K562 (cell line): ENCODE data around the gene CHRNE. TPM values are rescaled to one million over a fixed set of nuclear protein-coding genes. Genes with fewer than 3 reads are reported as not detected.

Experiments
- BMI1 ChIP-seq: fragments of 150-350 bp; IDR thresholded peaks from 2 replicates; pipeline ENCODE4 v1.6.1; 2014; ENCODE audit warnings: low read length
- CAMTA2 ChIP-seq: fragments of 250-450 bp; sonication (Bioruptor Pico); conservative IDR thresholded peaks from 2 replicates; pipeline ENCODE4 v1.5.1; 2022
- HNRNPLL ChIP-seq: fragments of 200-400 bp; formaldehyde crosslinking; IDR thresholded peaks from 2 replicates; pipeline ENCODE4 v1.6.1; 2017; ENCODE audit warnings: low read length, low read depth, mild to moderate bottlenecking; ENCODE audit not compliant: poor library complexity, severe bottlenecking
- LARP7 ChIP-seq: fragments of 450-650 bp; IDR thresholded peaks from 2 replicates; pipeline ENCODE4 v1.6.1; 2016
- NBN ChIP-seq: fragments of 450-650 bp; IDR thresholded peaks from 2 replicates; pipeline ENCODE4 v1.6.1; 2016; ENCODE audit warnings: low read depth, mild to moderate bottlenecking
- PRDM10 ChIP-seq: fragments of 450-650 bp; IDR thresholded peaks from 2 replicates; pipeline ENCODE4 v1.6.1; 2018; ENCODE audit not compliant: partially characterized antibody
- ZMIZ1 ChIP-seq, 2 experiments: fragments of 150-350 bp in 1 of 2; IDR thresholded peaks; 2 replicates each; pipeline ENCODE4 v1.6.1; 2012 to 2016; ENCODE audit warnings: low read depth in 2 of 2, low read length in 2 of 2, mild to moderate bottlenecking in 1 of 2, moderate library complexity in 1 of 2
- polyA plus RNA-seq, 8 experiments: library from polyadenylated mRNA; depleted of rRNA in 4 of 8; stranded (reverse) in 5 of 8; unstranded in 3 of 8; fragments of >200 nt; fragmentation: Nextera tagmentation in 2 of 8; fragmentation: Illumina TruSeq in 1 of 8; extraction: Ambion mirVana in 2 of 8; extraction: Trizol in 1 of 8; gene quantifications; 2 replicates each; pipeline versions ENCODE4 v1.2.1 to v1.2.3, GENCODE V29; 2011 to 2014; ENCODE audit warnings: inconsistent platforms in 1 of 8, missing spikeins in 1 of 8
- total RNA-seq, 7 experiments: library from RNA; depleted of rRNA in 6 of 7; stranded (reverse); fragments of >200 nt in 6 of 7; fragmentation: Illumina TruSeq in 2 of 7; extraction: Trizol in 2 of 7; gene quantifications; 2 replicates each; pipeline versions ENCODE4 v1.2.1 to v1.2.3, GENCODE V29; 2011 to 2021; ENCODE audit warnings: low replicate concordance in 1 of 7
- TF ChIP-seq, protein P1 (sequence below): fragments of 200-600 bp; sonication (generic); IDR thresholded peaks from one replicate; pipeline ENCODE4 v1.6.1; 2012; ENCODE audit warnings: mild to moderate bottlenecking, low read depth, low read length, inconsistent platforms

CHRNE gene
- total and polyA plus RNA-seq, 9 of the 15 experiments (the other 6 are each of a cell fraction or from before 2014, with no cell fraction given), result not detected

DNA sequence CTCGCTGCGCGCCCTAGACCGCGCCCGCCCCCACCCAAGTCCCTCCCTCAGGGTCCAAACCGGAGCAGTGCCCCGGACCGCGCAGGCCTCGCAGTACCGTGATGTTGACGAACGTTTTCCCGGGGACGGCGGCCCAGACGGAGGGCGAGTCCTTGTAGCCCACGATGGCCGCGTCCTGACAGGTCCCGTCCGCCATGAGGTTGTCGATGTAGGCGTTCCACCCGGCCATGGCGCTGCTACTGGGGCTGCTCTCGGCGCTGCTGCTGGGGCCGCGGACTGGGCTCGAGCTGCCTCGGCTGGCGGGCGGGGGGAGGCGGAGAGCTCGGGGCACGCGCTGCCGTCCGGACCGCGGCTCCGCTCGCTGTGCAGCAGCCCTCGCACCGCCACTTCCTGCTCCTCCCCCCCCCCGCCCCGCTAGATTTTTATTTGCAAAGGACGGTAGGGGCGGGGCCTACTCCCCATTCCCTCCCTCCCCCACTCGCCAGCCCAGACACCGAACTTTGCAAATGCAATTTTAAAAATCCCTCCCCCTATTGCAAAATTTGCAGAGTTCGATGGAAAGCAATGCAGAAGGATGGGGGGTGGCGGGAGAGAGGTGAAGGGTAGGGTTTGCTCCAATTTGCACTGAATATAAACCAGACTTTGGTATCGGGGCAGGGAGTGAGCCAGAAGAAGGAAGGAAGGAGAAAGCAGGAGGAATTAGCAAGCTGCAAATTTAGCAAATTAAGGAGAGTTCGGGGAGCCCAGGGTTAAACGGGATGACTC is 45.5 kb upstream of the CHRNE start, which contains the start of gene PFN1 (continued):
- TF ChIP-seq, protein P1, sequence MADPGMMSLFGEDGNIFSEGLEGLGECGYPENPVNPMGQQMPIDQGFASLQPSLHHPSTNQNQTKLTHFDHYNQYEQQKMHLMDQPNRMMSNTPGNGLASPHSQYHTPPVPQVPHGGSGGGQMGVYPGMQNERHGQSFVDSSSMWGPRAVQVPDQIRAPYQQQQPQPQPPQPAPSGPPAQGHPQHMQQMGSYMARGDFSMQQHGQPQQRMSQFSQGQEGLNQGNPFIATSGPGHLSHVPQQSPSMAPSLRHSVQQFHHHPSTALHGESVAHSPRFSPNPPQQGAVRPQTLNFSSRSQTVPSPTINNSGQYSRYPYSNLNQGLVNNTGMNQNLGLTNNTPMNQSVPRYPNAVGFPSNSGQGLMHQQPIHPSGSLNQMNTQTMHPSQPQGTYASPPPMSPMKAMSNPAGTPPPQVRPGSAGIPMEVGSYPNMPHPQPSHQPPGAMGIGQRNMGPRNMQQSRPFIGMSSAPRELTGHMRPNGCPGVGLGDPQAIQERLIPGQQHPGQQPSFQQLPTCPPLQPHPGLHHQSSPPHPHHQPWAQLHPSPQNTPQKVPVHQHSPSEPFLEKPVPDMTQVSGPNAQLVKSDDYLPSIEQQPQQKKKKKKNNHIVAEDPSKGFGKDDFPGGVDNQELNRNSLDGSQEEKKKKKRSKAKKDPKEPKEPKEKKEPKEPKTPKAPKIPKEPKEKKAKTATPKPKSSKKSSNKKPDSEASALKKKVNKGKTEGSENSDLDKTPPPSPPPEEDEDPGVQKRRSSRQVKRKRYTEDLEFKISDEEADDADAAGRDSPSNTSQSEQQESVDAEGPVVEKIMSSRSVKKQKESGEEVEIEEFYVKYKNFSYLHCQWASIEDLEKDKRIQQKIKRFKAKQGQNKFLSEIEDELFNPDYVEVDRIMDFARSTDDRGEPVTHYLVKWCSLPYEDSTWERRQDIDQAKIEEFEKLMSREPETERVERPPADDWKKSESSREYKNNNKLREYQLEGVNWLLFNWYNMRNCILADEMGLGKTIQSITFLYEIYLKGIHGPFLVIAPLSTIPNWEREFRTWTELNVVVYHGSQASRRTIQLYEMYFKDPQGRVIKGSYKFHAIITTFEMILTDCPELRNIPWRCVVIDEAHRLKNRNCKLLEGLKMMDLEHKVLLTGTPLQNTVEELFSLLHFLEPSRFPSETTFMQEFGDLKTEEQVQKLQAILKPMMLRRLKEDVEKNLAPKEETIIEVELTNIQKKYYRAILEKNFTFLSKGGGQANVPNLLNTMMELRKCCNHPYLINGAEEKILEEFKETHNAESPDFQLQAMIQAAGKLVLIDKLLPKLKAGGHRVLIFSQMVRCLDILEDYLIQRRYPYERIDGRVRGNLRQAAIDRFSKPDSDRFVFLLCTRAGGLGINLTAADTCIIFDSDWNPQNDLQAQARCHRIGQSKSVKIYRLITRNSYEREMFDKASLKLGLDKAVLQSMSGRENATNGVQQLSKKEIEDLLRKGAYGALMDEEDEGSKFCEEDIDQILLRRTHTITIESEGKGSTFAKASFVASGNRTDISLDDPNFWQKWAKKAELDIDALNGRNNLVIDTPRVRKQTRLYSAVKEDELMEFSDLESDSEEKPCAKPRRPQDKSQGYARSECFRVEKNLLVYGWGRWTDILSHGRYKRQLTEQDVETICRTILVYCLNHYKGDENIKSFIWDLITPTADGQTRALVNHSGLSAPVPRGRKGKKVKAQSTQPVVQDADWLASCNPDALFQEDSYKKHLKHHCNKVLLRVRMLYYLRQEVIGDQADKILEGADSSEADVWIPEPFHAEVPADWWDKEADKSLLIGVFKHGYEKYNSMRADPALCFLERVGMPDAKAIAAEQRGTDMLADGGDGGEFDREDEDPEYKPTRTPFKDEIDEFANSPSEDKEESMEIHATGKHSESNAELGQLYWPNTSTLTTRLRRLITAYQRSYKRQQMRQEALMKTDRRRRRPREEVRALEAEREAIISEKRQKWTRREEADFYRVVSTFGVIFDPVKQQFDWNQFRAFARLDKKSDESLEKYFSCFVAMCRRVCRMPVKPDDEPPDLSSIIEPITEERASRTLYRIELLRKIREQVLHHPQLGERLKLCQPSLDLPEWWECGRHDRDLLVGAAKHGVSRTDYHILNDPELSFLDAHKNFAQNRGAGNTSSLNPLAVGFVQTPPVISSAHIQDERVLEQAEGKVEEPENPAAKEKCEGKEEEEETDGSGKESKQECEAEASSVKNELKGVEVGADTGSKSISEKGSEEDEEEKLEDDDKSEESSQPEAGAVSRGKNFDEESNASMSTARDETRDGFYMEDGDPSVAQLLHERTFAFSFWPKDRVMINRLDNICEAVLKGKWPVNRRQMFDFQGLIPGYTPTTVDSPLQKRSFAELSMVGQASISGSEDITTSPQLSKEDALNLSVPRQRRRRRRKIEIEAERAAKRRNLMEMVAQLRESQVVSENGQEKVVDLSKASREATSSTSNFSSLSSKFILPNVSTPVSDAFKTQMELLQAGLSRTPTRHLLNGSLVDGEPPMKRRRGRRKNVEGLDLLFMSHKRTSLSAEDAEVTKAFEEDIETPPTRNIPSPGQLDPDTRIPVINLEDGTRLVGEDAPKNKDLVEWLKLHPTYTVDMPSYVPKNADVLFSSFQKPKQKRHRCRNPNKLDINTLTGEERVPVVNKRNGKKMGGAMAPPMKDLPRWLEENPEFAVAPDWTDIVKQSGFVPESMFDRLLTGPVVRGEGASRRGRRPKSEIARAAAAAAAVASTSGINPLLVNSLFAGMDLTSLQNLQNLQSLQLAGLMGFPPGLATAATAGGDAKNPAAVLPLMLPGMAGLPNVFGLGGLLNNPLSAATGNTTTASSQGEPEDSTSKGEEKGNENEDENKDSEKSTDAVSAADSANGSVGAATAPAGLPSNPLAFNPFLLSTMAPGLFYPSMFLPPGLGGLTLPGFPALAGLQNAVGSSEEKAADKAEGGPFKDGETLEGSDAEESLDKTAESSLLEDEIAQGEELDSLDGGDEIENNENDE, result no peak
- peak; percentile 30 for TF ChIP-seq HNRNPLL
- TF ChIP-seq CAMTA2, result no peak
- peak; percentile 83 for TF ChIP-seq NBN
- no peak for TF ChIP-seq ZMIZ1 (IDR thresholded peaks at IDR 0.05; ENCODE audit: low read depth in 2 of 2, low read length in 2 of 2)
- TF ChIP-seq LARP7, result no peak
- peak; percentile 96 for TF ChIP-seq PRDM10
- TF ChIP-seq BMI1, result no peak
